GM12878 (cell line): ENCODE data around the gene DNASE1L3. TPM values are rescaled to one million over a fixed set of nuclear protein-coding genes. Genes with fewer than 3 reads are reported as not detected.
A peak's percentile ranks its signal among the peaks of the same experiment; 100 is the strongest.

ENCODE experiments used
- BCL11A ChIP-seq: IDR thresholded peaks from 2 replicates; pipeline ENCODE4 v1.6.1; 2011; ENCODE audit warnings: low read depth, low read length
- CHD2 ChIP-seq: IDR thresholded peaks from 2 replicates; pipeline ENCODE4 v1.6.1; 2011; ENCODE audit warnings: low read depth, low read length, improper control_type of control experiment, borderline replicate concordance
- EGR1 ChIP-seq, 2 experiments: IDR thresholded peaks; 1 replicate in 1 of 2; 2 replicates in 1 of 2; pipeline ENCODE4 v1.6.1; 2011 to 2012; ENCODE audit warnings: low read depth in 2 of 2, low read length in 2 of 2, borderline replicate concordance in 1 of 2, mild to moderate bottlenecking in 1 of 2, moderate library complexity in 1 of 2
- EP300 ChIP-seq, 2 experiments: fragments of 150-350 bp in 1 of 2; IDR thresholded peaks; 2 replicates each; pipeline ENCODE4 v1.6.1; 2011 to 2012; ENCODE audit warnings: low read depth in 2 of 2, low read length in 2 of 2, borderline replicate concordance in 1 of 2, improper control_type of control experiment in 1 of 2, inconsistent platforms in 1 of 2; ENCODE audit not compliant: control insufficient read depth in 1 of 2
- FOS ChIP-seq: IDR thresholded peaks from 3 replicates; pipeline ENCODE4 v1.6.1; 2011; ENCODE audit warnings: borderline replicate concordance; ENCODE audit not compliant: insufficient read length; ENCODE audit errors: extremely low read depth
- FOXM1 ChIP-seq: IDR thresholded peaks from 2 replicates; pipeline ENCODE4 v1.6.1; 2012; ENCODE audit warnings: low read depth, mild to moderate bottlenecking, inconsistent platforms, low read length, moderate library complexity
- GABPA ChIP-seq: IDR thresholded peaks from 2 replicates; pipeline ENCODE4 v1.6.1; 2014; ENCODE audit warnings: antibody characterized with exemption, low read depth, mild to moderate bottlenecking, inconsistent platforms
- GATAD2B ChIP-seq: fragments of 450-650 bp; conservative IDR thresholded peaks from 2 replicates; pipeline ENCODE4 v1.6.1; 2017; ENCODE audit warnings: low read depth, mild to moderate bottlenecking, moderate library complexity
- JUNB ChIP-seq: IDR thresholded peaks from 2 replicates; pipeline ENCODE4 v1.6.1; 2016; ENCODE audit warnings: antibody characterized with exemption, mild to moderate bottlenecking
- JUND ChIP-seq: IDR thresholded peaks from 2 replicates; pipeline ENCODE4 v1.6.1; 2012; ENCODE audit warnings: low read depth, mild to moderate bottlenecking, low read length, improper control_type of control experiment, moderate library complexity
- KAT2A ChIP-seq: conservative IDR thresholded peaks from 2 replicates; pipeline ENCODE4 v1.6.1; 2011; ENCODE audit warnings: low read depth, low read length; ENCODE audit not compliant: control insufficient read depth
- KLF5 ChIP-seq: fragments of 450-650 bp; IDR thresholded peaks from 2 replicates; pipeline ENCODE4 v1.6.1; 2014; ENCODE audit warnings: mild to moderate bottlenecking; ENCODE audit not compliant: partially characterized antibody
- MTA2 ChIP-seq: fragments of 450-650 bp; IDR thresholded peaks from 2 replicates; pipeline ENCODE4 v1.6.1; 2016; ENCODE audit warnings: low read depth, mild to moderate bottlenecking, moderate library complexity
- NR2C1 ChIP-seq: fragments of 450-650 bp; IDR thresholded peaks from 2 replicates; pipeline ENCODE4 v1.6.1; 2017; ENCODE audit warnings: antibody characterized with exemption, mild to moderate bottlenecking, moderate library complexity
- PAX5 ChIP-seq: IDR thresholded peaks from 2 replicates; pipeline ENCODE4 v1.6.1; 2011; ENCODE audit warnings: low read depth, low read length, borderline replicate concordance
- POLR2AphosphoS5 ChIP-seq: IDR thresholded peaks from 2 replicates; pipeline ENCODE4 v1.6.1; 2011; ENCODE audit warnings: mild to moderate bottlenecking, low read length, inconsistent platforms
- SMAD1 ChIP-seq: fragments of 450-650 bp; IDR thresholded peaks from 2 replicates; pipeline ENCODE4 v1.6.1; 2018; ENCODE audit warnings: mild to moderate bottlenecking, low read depth; ENCODE audit not compliant: partially characterized antibody
- SPI1 ChIP-seq: IDR thresholded peaks from 2 replicates; pipeline ENCODE4 v1.6.1; 2011; ENCODE audit warnings: low read depth, mild to moderate bottlenecking, low read length, moderate library complexity, borderline replicate concordance; ENCODE audit not compliant: insufficient read depth
- ZSCAN29 ChIP-seq: fragments of 450-650 bp; IDR thresholded peaks from 2 replicates; pipeline ENCODE4 v1.6.1; 2017; ENCODE audit warnings: mild to moderate bottlenecking, moderate library complexity
- polyA plus RNA-seq, 11 experiments: library from polyadenylated mRNA; depleted of rRNA in 4 of 11; unstranded in 6 of 11; stranded (reverse) in 5 of 11; fragments of >200 nt; fragmentation: Nextera tagmentation in 4 of 11; fragmentation: Illumina TruSeq in 1 of 11; extraction: Ambion mirVana in 4 of 11; extraction: Trizol in 1 of 11; gene quantifications; 1 replicate in 1 of 11; 2 replicates in 10 of 11; pipeline versions ENCODE4 v1.2.1 to v1.2.3, GENCODE V29; 2011 to 2016; ENCODE audit warnings: inconsistent platforms in 2 of 11, missing spikeins in 2 of 11, low read depth in 1 of 11
- total RNA-seq, 4 experiments: library from RNA; depleted of rRNA in 3 of 4; stranded (reverse); fragments of >200 nt in 3 of 4; fragmentation: Illumina TruSeq in 1 of 4; extraction: Trizol in 1 of 4; gene quantifications; 2 replicates each; pipeline versions ENCODE4 v1.2.1 to v1.2.3, GENCODE V29; 2013 to 2021
- TF ChIP-seq, protein P1 (sequence below): fragments of 450-650 bp; formaldehyde crosslinking; IDR thresholded peaks from 2 replicates; pipeline ENCODE4 v1.4.0; 2022; ENCODE audit warnings: mild to moderate bottlenecking, moderate library complexity
- TF ChIP-seq, protein P2 (sequence below): IDR thresholded peaks from 2 replicates; pipeline ENCODE4 v1.6.1; 2012; ENCODE audit warnings: mild to moderate bottlenecking, low read depth, low read length
- TF ChIP-seq, protein P3 (sequence below): fragments of 450-650 bp; IDR thresholded peaks from 2 replicates; pipeline ENCODE4 v1.6.1; 2018; ENCODE audit warnings: mild to moderate bottlenecking, low read depth, moderate library complexity; ENCODE audit not compliant: partially characterized antibody

The DNASE1L3 gene
- total and polyA plus RNA-seq, 10 of the 15 experiments (the other 5 are each of a cell fraction or from before 2014, with no cell fraction given), result 3.2 to 72.1 (median 6.3) TPM

DNA sequence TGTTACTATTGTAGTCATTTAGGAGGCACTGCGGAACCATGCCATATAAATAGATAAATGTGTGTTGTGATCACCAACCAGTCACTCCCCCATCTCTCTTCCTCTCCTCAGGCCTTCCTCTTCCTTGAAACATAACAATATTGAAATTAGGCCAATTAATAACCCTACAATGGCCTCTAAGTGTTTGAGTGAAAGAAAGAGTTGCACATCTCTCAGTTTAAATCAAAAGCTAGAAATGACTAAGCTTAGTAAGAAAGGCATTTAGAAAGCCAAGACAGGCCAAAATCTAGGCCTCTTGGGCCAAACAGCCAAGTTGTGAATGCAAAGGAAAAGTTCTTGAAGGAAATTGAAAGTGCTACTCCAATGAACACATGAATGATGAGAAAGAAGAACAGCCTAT is 8.1 kb upstream of the DNASE1L3 start (continued):
- no peak for TF ChIP-seq POLR2AphosphoS5
- TF ChIP-seq CHD2, result no peak
- no peak for TF ChIP-seq ZSCAN29
- TF ChIP-seq GATAD2B, result no peak
- no peak for TF ChIP-seq BCL11A
- TF ChIP-seq KLF5, result no peak
- TF ChIP-seq SMAD1, result no peak
- peak; percentile 55; the same call in 1 of the 2 replicates for TF ChIP-seq MTA2
- peak; percentile 87 for TF ChIP-seq FOXM1
- TF ChIP-seq JUNB, result peak; percentile 97
- TF ChIP-seq KAT2A, result no peak
- no peak for TF ChIP-seq EP300 (IDR thresholded peaks at IDR 0.05; ENCODE audit: borderline replicate concordance in 1 of 2, control insufficient read depth in 1 of 2, low read depth in 2 of 2, low read length in 2 of 2)
- TF ChIP-seq, protein P1, sequence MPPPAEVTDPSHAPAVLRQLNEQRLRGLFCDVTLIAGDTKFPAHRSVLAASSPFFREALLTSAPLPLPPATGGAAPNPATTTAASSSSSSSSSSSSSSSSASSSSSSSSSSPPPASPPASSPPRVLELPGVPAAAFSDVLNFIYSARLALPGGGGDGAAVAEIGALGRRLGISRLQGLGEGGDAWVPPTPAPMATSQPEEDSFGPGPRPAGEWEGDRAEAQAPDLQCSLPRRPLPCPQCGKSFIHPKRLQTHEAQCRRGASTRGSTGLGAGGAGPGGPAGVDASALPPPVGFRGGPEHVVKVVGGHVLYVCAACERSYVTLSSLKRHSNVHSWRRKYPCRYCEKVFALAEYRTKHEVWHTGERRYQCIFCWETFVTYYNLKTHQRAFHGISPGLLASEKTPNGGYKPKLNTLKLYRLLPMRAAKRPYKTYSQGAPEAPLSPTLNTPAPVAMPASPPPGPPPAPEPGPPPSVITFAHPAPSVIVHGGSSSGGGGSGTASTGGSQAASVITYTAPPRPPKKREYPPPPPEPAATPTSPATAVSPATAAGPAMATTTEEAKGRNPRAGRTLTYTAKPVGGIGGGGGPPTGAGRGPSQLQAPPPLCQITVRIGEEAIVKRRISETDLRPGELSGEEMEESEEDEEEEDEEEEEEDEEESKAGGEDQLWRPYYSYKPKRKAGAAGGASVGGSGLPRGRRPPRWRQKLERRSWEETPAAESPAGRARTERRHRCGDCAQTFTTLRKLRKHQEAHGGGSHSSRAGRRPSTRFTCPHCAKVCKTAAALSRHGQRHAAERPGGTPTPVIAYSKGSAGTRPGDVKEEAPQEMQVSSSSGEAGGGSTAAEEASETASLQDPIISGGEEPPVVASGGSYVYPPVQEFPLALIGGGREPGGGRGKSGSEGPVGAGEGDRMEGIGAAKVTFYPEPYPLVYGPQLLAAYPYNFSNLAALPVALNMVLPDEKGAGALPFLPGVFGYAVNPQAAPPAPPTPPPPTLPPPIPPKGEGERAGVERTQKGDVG (CRISPR knock-in tag), result no peak
- TF ChIP-seq NR2C1, result no peak
- TF ChIP-seq EGR1 (IDR thresholded peaks at IDR 0.05; ENCODE audit: borderline replicate concordance in 1 of 2, low read depth in 2 of 2, low read length in 2 of 2), result no peak
- no peak for TF ChIP-seq JUND
- no peak; the same call in 1 of the 2 replicates for TF ChIP-seq SPI1
- TF ChIP-seq, protein P2, sequence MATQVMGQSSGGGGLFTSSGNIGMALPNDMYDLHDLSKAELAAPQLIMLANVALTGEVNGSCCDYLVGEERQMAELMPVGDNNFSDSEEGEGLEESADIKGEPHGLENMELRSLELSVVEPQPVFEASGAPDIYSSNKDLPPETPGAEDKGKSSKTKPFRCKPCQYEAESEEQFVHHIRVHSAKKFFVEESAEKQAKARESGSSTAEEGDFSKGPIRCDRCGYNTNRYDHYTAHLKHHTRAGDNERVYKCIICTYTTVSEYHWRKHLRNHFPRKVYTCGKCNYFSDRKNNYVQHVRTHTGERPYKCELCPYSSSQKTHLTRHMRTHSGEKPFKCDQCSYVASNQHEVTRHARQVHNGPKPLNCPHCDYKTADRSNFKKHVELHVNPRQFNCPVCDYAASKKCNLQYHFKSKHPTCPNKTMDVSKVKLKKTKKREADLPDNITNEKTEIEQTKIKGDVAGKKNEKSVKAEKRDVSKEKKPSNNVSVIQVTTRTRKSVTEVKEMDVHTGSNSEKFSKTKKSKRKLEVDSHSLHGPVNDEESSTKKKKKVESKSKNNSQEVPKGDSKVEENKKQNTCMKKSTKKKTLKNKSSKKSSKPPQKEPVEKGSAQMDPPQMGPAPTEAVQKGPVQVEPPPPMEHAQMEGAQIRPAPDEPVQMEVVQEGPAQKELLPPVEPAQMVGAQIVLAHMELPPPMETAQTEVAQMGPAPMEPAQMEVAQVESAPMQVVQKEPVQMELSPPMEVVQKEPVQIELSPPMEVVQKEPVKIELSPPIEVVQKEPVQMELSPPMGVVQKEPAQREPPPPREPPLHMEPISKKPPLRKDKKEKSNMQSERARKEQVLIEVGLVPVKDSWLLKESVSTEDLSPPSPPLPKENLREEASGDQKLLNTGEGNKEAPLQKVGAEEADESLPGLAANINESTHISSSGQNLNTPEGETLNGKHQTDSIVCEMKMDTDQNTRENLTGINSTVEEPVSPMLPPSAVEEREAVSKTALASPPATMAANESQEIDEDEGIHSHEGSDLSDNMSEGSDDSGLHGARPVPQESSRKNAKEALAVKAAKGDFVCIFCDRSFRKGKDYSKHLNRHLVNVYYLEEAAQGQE, result 0 out of 2 replicates have a peak, but pooled peaks have one; percentile 11
- TF ChIP-seq, protein P3, sequence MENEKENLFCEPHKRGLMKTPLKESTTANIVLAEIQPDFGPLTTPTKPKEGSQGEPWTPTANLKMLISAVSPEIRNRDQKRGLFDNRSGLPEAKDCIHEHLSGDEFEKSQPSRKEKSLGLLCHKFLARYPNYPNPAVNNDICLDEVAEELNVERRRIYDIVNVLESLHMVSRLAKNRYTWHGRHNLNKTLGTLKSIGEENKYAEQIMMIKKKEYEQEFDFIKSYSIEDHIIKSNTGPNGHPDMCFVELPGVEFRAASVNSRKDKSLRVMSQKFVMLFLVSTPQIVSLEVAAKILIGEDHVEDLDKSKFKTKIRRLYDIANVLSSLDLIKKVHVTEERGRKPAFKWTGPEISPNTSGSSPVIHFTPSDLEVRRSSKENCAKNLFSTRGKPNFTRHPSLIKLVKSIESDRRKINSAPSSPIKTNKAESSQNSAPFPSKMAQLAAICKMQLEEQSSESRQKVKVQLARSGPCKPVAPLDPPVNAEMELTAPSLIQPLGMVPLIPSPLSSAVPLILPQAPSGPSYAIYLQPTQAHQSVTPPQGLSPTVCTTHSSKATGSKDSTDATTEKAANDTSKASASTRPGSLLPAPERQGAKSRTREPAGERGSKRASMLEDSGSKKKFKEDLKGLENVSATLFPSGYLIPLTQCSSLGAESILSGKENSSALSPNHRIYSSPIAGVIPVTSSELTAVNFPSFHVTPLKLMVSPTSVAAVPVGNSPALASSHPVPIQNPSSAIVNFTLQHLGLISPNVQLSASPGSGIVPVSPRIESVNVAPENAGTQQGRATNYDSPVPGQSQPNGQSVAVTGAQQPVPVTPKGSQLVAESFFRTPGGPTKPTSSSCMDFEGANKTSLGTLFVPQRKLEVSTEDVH, result no peak
- TF ChIP-seq FOS, result no peak
- 0 out of 2 replicates have a peak, but pooled peaks have one; percentile 41 for TF ChIP-seq GABPA
- TF ChIP-seq PAX5, result peak; percentile 70; the same call in 1 of the 2 replicates
